ENCODE measurements around the gene BCKDHA. TPM values are rescaled to one million over a fixed set of nuclear protein-coding genes. Genes with fewer than 3 reads are reported as not detected.

Gene BCKDHA
- total and polyA plus RNA-seq, 9 of the 15 experiments (the other 6 are each of a cell fraction or from before 2014, with no cell fraction given): 4.5 to 52.5 (median 14.1) TPM

DNA sequence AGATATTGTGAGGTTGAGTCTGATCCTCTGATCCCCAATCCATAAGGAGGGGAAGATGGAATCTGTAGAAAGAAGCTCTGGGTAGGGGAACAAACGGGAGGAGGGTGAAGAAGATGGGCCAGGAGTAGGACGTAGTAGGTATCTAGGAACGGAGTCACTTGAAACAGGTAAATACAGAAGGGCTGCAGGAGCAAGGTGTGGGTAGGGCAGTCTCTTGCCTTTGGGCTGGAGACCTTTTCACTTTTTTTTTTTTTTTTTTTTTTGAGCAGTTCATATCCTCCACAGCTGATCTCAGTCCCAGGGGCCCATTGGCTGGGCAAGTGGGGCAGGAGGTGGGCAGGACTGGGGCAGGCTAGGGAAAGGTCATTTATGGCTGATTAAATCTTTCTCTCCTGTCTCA lies 1.5 kb downstream of the BCKDHA start:
- DNase-seq (ENCODE audit: extremely low read depth in 1 of 4, low spot score in 3 of 4) (no peak), FAIRE-seq (no peak), ATAC-seq (no peak)
- peaks cover 45% of the 10 kb centered on the region for H3K79me2 ChIP-seq (ENCODE audit: control insufficient read depth, insufficient read depth, low read length)
- H3K36me3 ChIP-seq (ENCODE audit: control insufficient read depth, insufficient read depth, low read length): peaks cover 6% of the 10 kb centered on the region; the same call in 1 of the 3 replicates
- WGBS (ENCODE audit: insufficient coverage, low coverage, missing lambda C conversion rate): 44% methylated on average over 2 of the region's 3 CpGs
- peaks cover 15 to 18% of the 10 kb centered on the region in 2 experiments; a peak in 4 of 5 replicates for H3K4me1 ChIP-seq (replicated peaks in 1 of 2; ENCODE audit: control insufficient read depth in 2 of 2, insufficient read depth in 2 of 2, low read length in 2 of 2)
- no TSS peak for BruUV-seq (replicated peaks)
- H3K9ac ChIP-seq (ENCODE audit: insufficient read depth in 1 of 2, low read depth in 2 of 2, low read length in 2 of 2): peak overlapping the region in 1 of 2 experiments; percentile 92; a peak in 2 of 4 replicates
- no peak overlapping the region for H2AFZ ChIP-seq (ENCODE audit: low read depth, low read length)
- CTCF ChIA-PET (ENCODE audit: low intra/inter-chr PET ratio): no interaction called here
- H3K27me3 ChIP-seq (ENCODE audit: control insufficient read depth in 2 of 2, insufficient read depth in 2 of 2, low read length in 2 of 2): no peaks in the 10 kb centered on the region
- H3K9me3 ChIP-seq (replicated peaks; ENCODE audit: control insufficient read depth, insufficient read depth, low read depth, low read length): no peaks in the 10 kb centered on the region
- H3K4me3 ChIP-seq: peak overlapping the region; percentile 73; the same call in 1 of the 2 replicates
- no peaks in the 10 kb centered on the region for H3K9me1 ChIP-seq (ENCODE audit: control insufficient read depth, insufficient read depth, low read length)
- no peak for TF ChIP-seq ZNF780A (CRISPR knock-in tag; IDR thresholded peaks at IDR 0.05)
- TF ChIP-seq FOXJ2 (tag; IDR thresholded peaks at IDR 0.05): no peak
- TF ChIP-seq GABPA (tag; conservative IDR thresholded peaks at IDR 0.05; ENCODE audit: low read depth): no peak
- no peak for TF ChIP-seq ZNF696 (CRISPR knock-in tag; conservative IDR thresholded peaks at IDR 0.05)
- TF ChIP-seq, protein P1, sequence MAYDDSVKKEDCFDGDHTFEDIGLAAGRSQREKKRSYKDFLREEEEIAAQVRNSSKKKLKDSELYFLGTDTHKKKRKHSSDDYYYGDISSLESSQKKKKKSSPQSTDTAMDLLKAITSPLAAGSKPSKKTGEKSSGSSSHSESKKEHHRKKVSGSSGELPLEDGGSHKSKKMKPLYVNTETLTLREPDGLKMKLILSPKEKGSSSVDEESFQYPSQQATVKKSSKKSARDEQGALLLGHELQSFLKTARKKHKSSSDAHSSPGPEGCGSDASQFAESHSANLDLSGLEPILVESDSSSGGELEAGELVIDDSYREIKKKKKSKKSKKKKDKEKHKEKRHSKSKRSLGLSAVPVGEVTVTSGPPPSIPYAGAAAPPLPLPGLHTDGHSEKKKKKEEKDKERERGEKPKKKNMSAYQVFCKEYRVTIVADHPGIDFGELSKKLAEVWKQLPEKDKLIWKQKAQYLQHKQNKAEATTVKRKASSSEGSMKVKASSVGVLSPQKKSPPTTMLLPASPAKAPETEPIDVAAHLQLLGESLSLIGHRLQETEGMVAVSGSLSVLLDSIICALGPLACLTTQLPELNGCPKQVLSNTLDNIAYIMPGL (CRISPR knock-in tag; IDR thresholded peaks at IDR 0.05): no peak
- TF ChIP-seq ZC3H11A (IDR thresholded peaks at IDR 0.05; ENCODE audit: low read depth, low read length): no peak
- TF ChIP-seq POLR2H (tag; IDR thresholded peaks at IDR 0.05; ENCODE audit: low read depth): no peak
- no peak for TF ChIP-seq EP300 (IDR thresholded peaks at IDR 0.05; ENCODE audit: low read length)
- POLR2A ChIA-PET: interaction anchor here (1.0 to 1.6 kb wide), 4 partner anchors 9 to 35 kb away, joined by 3 to 12 read pairs (median 5); partner anchors contain the start of gene B9D2
- intact Hi-C loops (cut with micrococcal nuclease) (loop anchor here (5.0 kb wide), 1 partner anchor 33 kb away; no protein-coding TSS in a partner anchor), in situ Hi-C loops (cut with MboI) (no loop called here)
- peak overlapping the region; percentile 90 for H3K4me2 ChIP-seq (ENCODE audit: insufficient read depth, low read length)
- no peak overlapping the region for H3K27ac ChIP-seq (ENCODE audit: extremely low read depth, low read depth, low read length)
- no peaks in the 10 kb centered on the region for H4K20me1 ChIP-seq (replicated peaks; ENCODE audit: control insufficient read depth, insufficient read depth, low read length)

Data from K562 (cell line).